AG09309 (cell line): ENCODE measurements around the gene SHC4.

Experiments
- DNase-seq: peaks from one replicate; pipeline ENCODE4 v3.0.0-alpha.2; 2010; ENCODE audit warnings: low read depth
- H3K4me3 ChIP-seq: 2 replicates; pipeline ENCODE4 v1.5.1; 2011; ENCODE audit warnings: mild to moderate bottlenecking, low read depth, low read length, moderate library complexity; ENCODE audit not compliant: control insufficient read depth
- CTCF ChIP-seq: IDR thresholded peaks from 2 replicates; pipeline ENCODE4 v1.5.1; 2011; ENCODE audit warnings: mild to moderate bottlenecking, low read depth, low read length, inconsistent platforms; ENCODE audit not compliant: insufficient read depth, control insufficient read depth; ENCODE audit errors: missing control alignments

The SHC4 gene

GRCh38 chr15:48983300-48983699 is 19.6 kb upstream of the SHC4 start:
- DNase-seq, result no peak
- no peak overlapping the region for H3K4me3 ChIP-seq
- TF ChIP-seq CTCF, result no peak

GRCh38 chr15:48981941-48982340 is 18.2 kb upstream of the SHC4 start:
- TF ChIP-seq CTCF, result no peak
- no peak for DNase-seq
- H3K4me3 ChIP-seq, result no peak overlapping the region

GRCh38 chr15:48978638-48979037 is 14.9 kb upstream of the SHC4 start:
- H3K4me3 ChIP-seq, result no peak overlapping the region
- DNase-seq, result no peak
- TF ChIP-seq CTCF, result no peak

- no peak for TF ChIP-seq CTCF
- DNase-seq, result no peak
- no peak overlapping the region for H3K4me3 ChIP-seq
Observed at GRCh38 chr15:48976444-48977088, 12.8 kb upstream of the SHC4 start.

- H3K4me3 ChIP-seq, result peak overlapping the region; percentile 50
- DNase-seq, result no peak
- peak; percentile 65 for TF ChIP-seq CTCF
Observed at GRCh38 chr15:48975472-48976419, 12.0 kb upstream of the SHC4 start.

GRCh38 chr15:48974882-48975281 is 11.2 kb upstream of the SHC4 start:
- no peak overlapping the region for H3K4me3 ChIP-seq
- TF ChIP-seq CTCF, result no peak
- DNase-seq, result no peak
